Mesothelial cell of epicardium (in vitro differentiated cells): Measurements from ENCODE around the gene PLA2G4A. TPM values are rescaled to one million over a fixed set of nuclear protein-coding genes. Genes with fewer than 3 reads are reported as not detected.
A peak's percentile ranks its signal among the peaks of the same experiment; 100 is the strongest.

ENCODE experiments used
- DNase-seq, 2 experiments: peaks; one replicate each; pipeline ENCODE4 v3.0.0; 2021; ENCODE audit warnings: low spot score in 2 of 2; ENCODE audit not compliant: unreplicated experiment in 2 of 2
- H3K27ac Mint-ChIP-seq: 2 replicates; pipeline ENCODE4 v1.8.0; 2021; ENCODE audit warnings: mixed read lengths
- H3K27me3 Mint-ChIP-seq: 2 replicates; pipeline ENCODE4 v1.8.0; 2021; ENCODE audit warnings: low read depth, mixed read lengths
- H3K36me3 Mint-ChIP-seq: 2 replicates; pipeline ENCODE4 v1.8.0; 2021; ENCODE audit warnings: mixed read lengths
- H3K4me1 Mint-ChIP-seq: 2 replicates; pipeline ENCODE4 v1.8.0; 2021; ENCODE audit warnings: mixed read lengths
- H3K4me3 Mint-ChIP-seq: 2 replicates; pipeline ENCODE4 v1.8.0; 2021; ENCODE audit warnings: mild to moderate bottlenecking, moderate library complexity, mixed read lengths
- H3K9me3 Mint-ChIP-seq: 2 replicates; pipeline ENCODE4 v1.8.0; 2021; ENCODE audit warnings: mixed read lengths
- CTCF ChIP-seq: fragments of 200-600 bp; sonication (generic); IDR thresholded peaks from one replicate; pipeline ENCODE4 v1.5.0; 2021; ENCODE audit warnings: antibody characterized with exemption; ENCODE audit not compliant: unreplicated experiment
- total RNA-seq: library from RNA; stranded (reverse); gene quantifications from 3 replicates; pipeline ENCODE4 v1.2.1, GENCODE V29; 2021

Gene PLA2G4A
- total RNA-seq, 1 donor from 2014 or later = 12.5 TPM

- no peak for TF ChIP-seq CTCF
Measured at GRCh38 chr1:186864296-186864695, 35.5 kb downstream of the PLA2G4A start.

GRCh38 chr1:186865253-186865652 lies 36.5 kb downstream of the PLA2G4A start:
- Mint-ChIP-seq H3K4me1 (peaks cover 9% of the 10 kb centered on the region), H3K4me3 (no peak overlapping the region), H3K36me3 (peaks cover 15% of the 10 kb centered on the region), H3K27me3 (no peaks in the 10 kb centered on the region), H3K9me3 (peaks cover 27% of the 10 kb centered on the region), H3K27ac (no peak overlapping the region)
- DNase-seq = no peak
- no peak for TF ChIP-seq CTCF

More at GRCh38 chr1:186864296-186864695, 35.5 kb downstream of the PLA2G4A start:
- DNase-seq = no peak
- H3K27me3 Mint-ChIP-seq = no peaks in the 10 kb centered on the region
- no peak overlapping the region for H3K4me3 Mint-ChIP-seq
- H3K36me3 Mint-ChIP-seq = peaks cover 15% of the 10 kb centered on the region
- H3K9me3 Mint-ChIP-seq = peaks cover 27% of the 10 kb centered on the region
- peaks cover under 1% of the 10 kb centered on the region for H3K4me1 Mint-ChIP-seq
- no peak overlapping the region for H3K27ac Mint-ChIP-seq

GRCh38 chr1:186865857-186866256 lies 37.1 kb downstream of the PLA2G4A start:
- H3K4me1 Mint-ChIP-seq = peaks cover 15% of the 10 kb centered on the region
- TF ChIP-seq CTCF = no peak
- no peak for DNase-seq
- H3K4me3 Mint-ChIP-seq = no peak overlapping the region
- peaks cover 11% of the 10 kb centered on the region for H3K36me3 Mint-ChIP-seq
- H3K27me3 Mint-ChIP-seq = no peaks in the 10 kb centered on the region
- H3K9me3 Mint-ChIP-seq = peaks cover 23% of the 10 kb centered on the region
- H3K27ac Mint-ChIP-seq = no peak overlapping the region

- Mint-ChIP-seq H3K4me3 (no peak overlapping the region), H3K27me3 (no peaks in the 10 kb centered on the region), H3K9me3 (peaks cover 21% of the 10 kb centered on the region), H3K4me1 (peaks cover 35% of the 10 kb centered on the region), H3K36me3 (peaks cover 10% of the 10 kb centered on the region), H3K27ac (no peak overlapping the region)
- no peak for TF ChIP-seq CTCF
- DNase-seq = no peak
Measured at GRCh38 chr1:186869526-186870228, 40.9 kb downstream of the PLA2G4A start.

GRCh38 chr1:186871784-186872183 lies 43.0 kb downstream of the PLA2G4A start:
- H3K9me3 Mint-ChIP-seq = peaks cover 20% of the 10 kb centered on the region
- DNase-seq = no peak
- H3K4me3 Mint-ChIP-seq = no peak overlapping the region
- TF ChIP-seq CTCF = no peak
- peaks cover 35% of the 10 kb centered on the region for H3K4me1 Mint-ChIP-seq
- peaks cover 10% of the 10 kb centered on the region for H3K36me3 Mint-ChIP-seq
- H3K27me3 Mint-ChIP-seq = no peaks in the 10 kb centered on the region
- peak overlapping the region; percentile 14 for H3K27ac Mint-ChIP-seq

GRCh38 chr1:186872291-186872690 lies 43.5 kb downstream of the PLA2G4A start:
- no peak overlapping the region for H3K4me3 Mint-ChIP-seq
- DNase-seq = no peak
- H3K27me3 Mint-ChIP-seq = no peaks in the 10 kb centered on the region
- peaks cover 35% of the 10 kb centered on the region for H3K4me1 Mint-ChIP-seq
- peaks cover 10% of the 10 kb centered on the region for H3K36me3 Mint-ChIP-seq
- H3K9me3 Mint-ChIP-seq = peaks cover 14% of the 10 kb centered on the region
- no peak overlapping the region for H3K27ac Mint-ChIP-seq
- no peak for TF ChIP-seq CTCF
